ENCODE data around the gene NOL9.

NOL9 gene

DNA sequence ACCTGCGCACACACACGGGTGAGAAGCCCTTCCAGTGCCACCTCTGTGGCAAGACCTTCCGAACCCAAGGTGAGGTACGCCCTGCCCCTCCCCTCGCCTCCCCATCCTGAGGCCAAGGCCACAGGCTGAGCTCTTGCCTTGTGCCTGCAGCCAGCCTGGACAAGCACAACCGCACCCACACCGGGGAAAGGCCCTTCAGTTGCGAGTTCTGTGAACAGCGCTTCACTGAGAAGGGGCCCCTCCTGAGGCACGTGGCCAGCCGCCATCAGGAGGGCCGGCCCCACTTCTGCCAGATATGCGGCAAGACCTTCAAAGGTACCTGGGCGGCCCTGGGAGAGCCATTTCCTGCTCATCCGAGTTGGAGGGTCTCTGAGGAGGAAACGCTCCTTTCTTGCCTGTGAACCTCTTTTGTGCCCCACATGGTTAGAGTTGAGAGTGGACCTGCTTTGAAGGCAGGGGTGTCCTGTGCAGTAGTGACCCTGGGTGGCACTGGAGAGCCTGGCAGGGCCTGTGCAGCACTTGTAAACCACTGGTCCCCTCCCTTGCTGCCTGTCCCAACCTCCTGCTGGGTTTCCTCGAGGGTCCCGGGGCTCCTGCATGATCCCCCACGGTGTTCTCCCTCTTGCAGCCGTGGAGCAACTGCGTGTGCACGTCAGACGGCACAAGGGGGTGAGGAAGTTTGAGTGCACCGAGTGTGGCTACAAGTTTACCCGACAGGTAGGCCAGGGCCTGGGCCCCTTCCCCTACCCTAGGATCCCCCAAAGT, 34.0 kb upstream of the NOL9 start:
- Histone ChIP-seq H3K4me3 (ENCODE audit: low read length) (no peak overlapping the region), H3K27ac (ENCODE audit: low read depth, low read length) (no peak overlapping the region), H3K4me1 (ENCODE audit: insufficient read depth, low read length) (no peaks in the 10 kb centered on the region), H3K9me3 (ENCODE audit: insufficient read depth, low read depth, low read length) (no peaks in the 10 kb centered on the region), H3K36me3 (ENCODE audit: insufficient read depth, low read length) (peaks cover 53% of the 10 kb centered on the region), H3K9ac (ENCODE audit: low read depth, low read length) (no peak overlapping the region), H3K27me3 (ENCODE audit: insufficient read depth, low read length) (no peaks in the 10 kb centered on the region)
- 92% methylated on average over 25 of the region's 25 CpGs for WGBS

DNA sequence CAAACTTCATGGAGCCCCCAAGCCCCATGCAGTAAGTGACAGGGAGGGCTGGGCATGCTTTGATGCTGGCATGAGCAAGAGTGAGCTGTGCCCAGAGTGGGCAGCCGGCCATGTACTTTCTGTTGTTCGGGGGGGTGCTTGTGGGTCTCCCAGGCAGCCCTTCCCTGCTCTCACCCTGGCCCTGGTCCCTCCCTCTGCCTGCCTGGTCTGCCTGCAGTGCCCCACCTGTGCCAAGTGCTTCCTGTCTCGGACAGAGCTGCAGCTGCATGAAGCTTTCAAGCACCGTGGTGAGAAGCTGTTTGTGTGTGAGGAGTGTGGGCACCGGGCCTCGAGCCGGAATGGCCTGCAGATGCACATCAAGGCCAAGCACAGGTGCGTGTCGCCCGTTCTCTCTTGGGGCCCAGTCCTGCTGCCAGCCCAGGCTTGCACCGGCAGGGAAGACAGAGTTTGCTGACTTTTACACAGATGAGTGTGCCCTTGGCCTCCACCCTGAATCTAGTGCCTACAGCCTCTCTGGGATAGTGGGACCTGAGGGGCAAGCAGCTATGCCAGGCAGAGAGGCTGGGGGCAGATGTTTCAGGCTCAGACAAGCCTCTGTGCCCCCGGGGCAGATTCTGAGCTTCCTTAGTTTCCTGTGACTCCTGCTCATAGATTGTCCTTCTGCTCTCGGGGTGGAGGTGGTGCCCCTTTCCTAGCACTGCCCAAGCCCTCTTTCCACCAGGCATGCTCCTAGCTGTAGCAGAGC, 33.1 kb upstream of the NOL9 start:
- Histone ChIP-seq H3K9ac (ENCODE audit: low read depth, low read length) (no peak overlapping the region), H3K9me3 (ENCODE audit: insufficient read depth, low read depth, low read length) (no peaks in the 10 kb centered on the region), H3K4me3 (ENCODE audit: low read length) (no peak overlapping the region), H3K4me1 (ENCODE audit: insufficient read depth, low read length) (no peaks in the 10 kb centered on the region), H3K36me3 (ENCODE audit: insufficient read depth, low read length) (peaks cover 45% of the 10 kb centered on the region), H3K27ac (ENCODE audit: low read depth, low read length) (no peak overlapping the region), H3K27me3 (ENCODE audit: insufficient read depth, low read length) (no peaks in the 10 kb centered on the region)
- WGBS = 95% methylated on average over 13 of the region's 13 CpGs

DNA sequence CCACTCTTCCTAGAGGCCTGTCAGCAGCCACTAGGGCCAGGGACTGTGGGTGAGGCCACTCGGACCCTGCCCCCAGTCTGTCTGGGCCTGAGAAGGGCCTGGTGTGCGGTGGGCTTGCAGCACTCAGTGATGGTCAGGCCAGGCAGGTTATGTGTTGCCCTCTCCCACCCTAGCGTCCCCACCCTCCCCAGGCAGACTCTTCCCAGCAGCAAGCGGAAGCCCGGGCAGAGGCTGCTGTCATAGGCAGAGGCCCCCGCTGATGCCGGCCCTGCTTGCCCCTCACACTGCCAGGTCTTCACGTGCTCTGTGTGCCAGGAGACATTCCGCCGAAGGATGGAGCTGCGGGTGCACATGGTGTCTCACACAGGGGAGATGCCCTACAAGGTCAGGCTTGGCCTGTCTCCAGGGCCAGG, 32.1 kb upstream of the NOL9 start:
- H3K27ac ChIP-seq (ENCODE audit: low read depth, low read length) = no peak overlapping the region
- no peaks in the 10 kb centered on the region for H3K9me3 ChIP-seq (ENCODE audit: insufficient read depth, low read depth, low read length)
- H3K4me1 ChIP-seq (ENCODE audit: insufficient read depth, low read length) = no peaks in the 10 kb centered on the region
- no peak overlapping the region for H3K9ac ChIP-seq (ENCODE audit: low read depth, low read length)
- no peaks in the 10 kb centered on the region for H3K27me3 ChIP-seq (ENCODE audit: insufficient read depth, low read length)
- H3K36me3 ChIP-seq (ENCODE audit: insufficient read depth, low read length) = peaks cover 36% of the 10 kb centered on the region
- H3K4me3 ChIP-seq (ENCODE audit: low read length) = no peak overlapping the region
- WGBS = 91% methylated on average over 11 of the region's 11 CpGs

DNA sequence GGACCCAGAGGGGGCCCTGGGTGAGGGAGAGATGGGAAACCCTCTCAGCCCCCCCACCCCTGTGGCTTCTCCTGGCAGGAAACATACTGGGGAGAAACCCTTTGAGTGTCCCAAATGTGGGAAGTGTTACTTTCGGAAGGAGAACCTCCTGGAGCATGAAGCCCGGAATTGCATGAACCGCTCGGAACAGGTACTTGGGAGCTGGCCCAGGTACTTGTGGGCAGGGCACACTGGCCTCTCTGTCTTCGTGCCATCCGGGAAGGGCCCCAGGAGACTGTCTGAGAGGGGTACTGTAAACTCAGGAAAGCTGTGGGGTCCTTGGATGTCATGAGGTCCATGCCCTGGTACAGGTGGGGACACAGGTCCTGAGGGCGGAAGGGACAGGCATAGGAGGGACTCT, 31.5 kb upstream of the NOL9 start:
- Histone ChIP-seq H3K4me1 (ENCODE audit: insufficient read depth, low read length) (no peaks in the 10 kb centered on the region), H3K27ac (ENCODE audit: low read depth, low read length) (no peak overlapping the region), H3K36me3 (ENCODE audit: insufficient read depth, low read length) (peaks cover 31% of the 10 kb centered on the region), H3K27me3 (ENCODE audit: insufficient read depth, low read length) (no peaks in the 10 kb centered on the region), H3K9me3 (ENCODE audit: insufficient read depth, low read depth, low read length) (no peaks in the 10 kb centered on the region), H3K9ac (ENCODE audit: low read depth, low read length) (no peak overlapping the region), H3K4me3 (ENCODE audit: low read length) (no peak overlapping the region)
- 93% methylated on average over 7 of the region's 7 CpGs for WGBS

DNA sequence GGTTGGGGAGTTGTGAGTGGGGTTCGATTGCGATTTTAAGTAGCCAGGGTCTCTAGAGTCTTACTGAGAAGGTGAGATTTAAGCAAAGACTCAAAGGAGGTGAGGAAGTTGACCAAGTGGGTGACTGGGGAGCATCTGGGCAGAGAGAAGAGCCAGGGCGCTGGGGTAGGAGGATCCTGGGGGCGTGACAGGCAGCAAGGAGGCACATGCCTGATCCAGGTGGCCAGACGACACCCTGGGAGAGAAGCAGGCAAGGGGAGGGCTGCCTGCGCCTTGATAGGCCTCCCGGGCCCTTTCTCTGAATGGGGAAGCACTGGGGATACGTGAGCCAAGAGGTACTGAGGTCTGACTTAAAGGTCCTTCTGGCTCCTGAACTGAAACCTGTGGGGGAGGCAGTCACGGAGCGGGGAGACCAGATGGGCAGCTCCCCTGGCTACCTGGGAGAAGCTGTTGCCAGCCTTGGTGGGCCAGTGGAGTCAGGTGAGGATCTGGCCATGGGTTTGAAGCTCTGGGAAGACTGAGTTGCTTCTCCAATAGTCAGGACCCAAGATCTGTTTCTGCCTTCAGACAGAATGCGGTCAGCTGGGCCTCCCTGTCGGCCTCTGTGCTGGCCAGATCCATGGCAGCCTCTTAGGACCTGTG, 30.9 kb upstream of the NOL9 start:
- Histone ChIP-seq H3K9ac (ENCODE audit: low read depth, low read length) (no peak overlapping the region), H3K9me3 (ENCODE audit: insufficient read depth, low read depth, low read length) (no peaks in the 10 kb centered on the region), H3K27me3 (ENCODE audit: insufficient read depth, low read length) (no peaks in the 10 kb centered on the region), H3K4me3 (ENCODE audit: low read length) (no peak overlapping the region), H3K27ac (ENCODE audit: low read depth, low read length) (no peak overlapping the region), H3K4me1 (ENCODE audit: insufficient read depth, low read length) (no peaks in the 10 kb centered on the region), H3K36me3 (ENCODE audit: insufficient read depth, low read length) (peaks cover 24% of the 10 kb centered on the region)
- 86% methylated on average over 12 of the region's 12 CpGs for WGBS

DNA sequence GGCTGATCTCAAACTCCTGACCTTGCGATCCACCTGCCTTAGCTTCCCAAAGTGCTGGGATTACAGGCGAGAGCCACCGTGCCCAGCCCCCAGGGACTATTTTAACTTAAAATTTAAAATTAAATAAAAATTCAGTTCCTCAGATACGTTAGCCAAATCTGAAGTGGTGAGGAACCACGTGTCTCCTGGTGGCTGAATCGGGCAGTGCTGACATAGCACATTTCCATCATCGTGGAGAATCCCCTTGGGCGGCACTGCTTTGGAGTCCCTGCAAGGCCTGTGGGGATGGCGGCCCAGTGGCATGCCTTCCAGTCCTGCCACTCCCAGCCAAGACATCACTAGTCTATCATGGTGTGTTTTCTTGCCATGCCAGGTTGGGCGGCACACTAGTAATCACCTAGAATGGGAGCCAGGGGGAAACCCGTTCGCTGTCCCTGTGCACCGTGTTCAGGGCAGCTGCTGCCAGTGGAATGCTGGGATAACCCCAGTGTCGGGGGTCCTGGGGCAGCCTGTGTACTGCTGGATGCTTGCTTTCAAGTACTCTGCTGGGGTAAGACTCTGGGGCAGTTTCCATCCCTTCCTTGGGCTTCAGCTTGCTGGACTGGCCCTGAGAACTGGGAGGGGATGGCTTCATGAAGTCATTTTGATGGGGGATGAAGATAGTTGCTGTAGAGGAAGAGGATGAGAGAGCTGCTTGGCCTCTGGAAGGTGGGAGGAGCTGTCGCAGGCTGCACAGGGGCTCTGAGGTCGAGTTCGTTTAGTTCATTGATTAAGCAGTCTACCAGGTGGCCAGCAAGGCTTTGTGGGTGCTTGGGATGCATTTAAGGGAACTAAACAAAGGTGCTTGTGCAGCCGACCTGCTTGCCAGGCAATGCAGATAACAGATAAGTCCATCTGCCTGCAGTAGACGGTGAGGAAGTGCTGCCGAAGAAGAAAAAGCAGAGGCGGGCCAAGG, 30.1 kb upstream of the NOL9 start:
- no peaks in the 10 kb centered on the region for H3K27me3 ChIP-seq (ENCODE audit: insufficient read depth, low read length)
- no peak overlapping the region for H3K4me3 ChIP-seq (ENCODE audit: low read length)
- no peaks in the 10 kb centered on the region for H3K4me1 ChIP-seq (ENCODE audit: insufficient read depth, low read length)
- no peak overlapping the region for H3K27ac ChIP-seq (ENCODE audit: low read depth, low read length)
- WGBS = 90% methylated on average over 21 of the region's 21 CpGs
- H3K36me3 ChIP-seq (ENCODE audit: insufficient read depth, low read length) = peaks cover 16% of the 10 kb centered on the region
- H3K9ac ChIP-seq (ENCODE audit: low read depth, low read length) = no peak overlapping the region
- no peaks in the 10 kb centered on the region for H3K9me3 ChIP-seq (ENCODE audit: insufficient read depth, low read depth, low read length)

DNA sequence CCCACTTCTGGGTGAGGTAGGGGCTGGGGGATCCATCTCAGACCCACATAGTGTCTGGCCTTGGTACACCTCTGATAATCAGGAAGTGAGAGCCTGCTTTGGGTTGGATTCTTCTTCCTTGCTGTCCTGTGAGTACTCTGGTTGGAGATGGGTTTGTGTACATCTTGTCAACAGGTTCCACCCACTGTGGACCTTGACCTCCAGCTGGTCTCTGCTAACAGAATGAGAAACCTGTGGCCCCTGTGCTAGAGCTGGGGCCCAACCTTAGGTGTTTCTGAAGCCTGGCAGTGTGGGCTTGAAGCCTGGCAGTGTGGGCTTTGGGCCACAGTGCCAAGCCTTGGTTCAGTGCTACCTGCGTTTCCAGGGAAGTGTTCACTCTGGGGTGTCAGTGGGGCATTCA, 28.1 kb upstream of the NOL9 start:
- 93% methylated on average over 1 of the region's 1 CpG for WGBS
- no peaks in the 10 kb centered on the region for H3K27me3 ChIP-seq (ENCODE audit: insufficient read depth, low read length)
- H3K27ac ChIP-seq (ENCODE audit: low read depth, low read length) = no peak overlapping the region
- no peaks in the 10 kb centered on the region for H3K9me3 ChIP-seq (ENCODE audit: insufficient read depth, low read depth, low read length)
- peaks cover 5% of the 10 kb centered on the region; the same call in 1 of the 2 replicates for H3K4me1 ChIP-seq (ENCODE audit: insufficient read depth, low read length)
- H3K9ac ChIP-seq (ENCODE audit: low read depth, low read length) = no peak overlapping the region
- H3K36me3 ChIP-seq (ENCODE audit: insufficient read depth, low read length) = no peaks in the 10 kb centered on the region
- no peak overlapping the region for H3K4me3 ChIP-seq (ENCODE audit: low read length)

DNA sequence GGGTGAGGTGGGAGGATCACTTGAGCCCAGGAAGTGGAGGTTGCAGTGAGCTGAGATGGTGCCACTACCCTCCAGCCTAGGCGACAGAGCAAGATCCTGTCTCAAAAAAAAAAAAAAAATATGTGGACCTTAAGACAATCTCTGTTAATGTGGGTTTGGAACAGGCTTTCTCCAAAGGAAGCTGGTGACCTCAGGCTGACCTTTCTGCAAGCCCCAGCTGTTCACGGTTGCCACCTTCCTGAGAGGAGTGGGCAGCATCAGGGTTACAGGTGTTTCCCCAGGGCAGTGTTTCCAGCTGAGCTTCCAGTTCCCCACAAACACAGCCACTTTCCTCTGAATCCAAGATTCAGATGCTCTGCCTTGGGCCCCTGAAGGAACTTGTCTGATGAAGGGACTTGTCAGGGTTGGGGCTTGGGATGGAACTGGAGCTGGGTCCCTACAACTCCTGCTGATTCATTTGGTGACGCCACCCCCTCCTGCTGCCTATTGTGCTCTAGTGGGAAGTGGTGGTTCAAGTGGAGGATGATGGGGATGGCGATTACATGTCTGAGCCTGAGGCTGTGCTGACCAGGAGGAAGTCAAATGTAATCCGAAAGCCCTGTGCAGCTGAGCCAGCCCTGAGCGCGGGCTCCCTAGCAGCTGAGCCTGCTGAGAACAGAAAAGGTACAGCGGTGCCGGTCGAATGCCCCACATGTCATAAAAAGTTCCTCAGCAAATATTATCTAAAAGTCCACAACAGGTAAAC, 27.4 kb upstream of the NOL9 start:
- H3K9ac ChIP-seq (ENCODE audit: low read depth, low read length) = no peak overlapping the region
- H3K4me1 ChIP-seq (ENCODE audit: insufficient read depth, low read length) = peaks cover 5% of the 10 kb centered on the region; the same call in 1 of the 2 replicates
- WGBS = 95% methylated on average over 10 of the region's 10 CpGs
- H3K27ac ChIP-seq (ENCODE audit: low read depth, low read length) = no peak overlapping the region
- no peak overlapping the region for H3K4me3 ChIP-seq (ENCODE audit: low read length)
- no peaks in the 10 kb centered on the region for H3K36me3 ChIP-seq (ENCODE audit: insufficient read depth, low read length)
- H3K9me3 ChIP-seq (ENCODE audit: insufficient read depth, low read depth, low read length) = no peaks in the 10 kb centered on the region
- H3K27me3 ChIP-seq (ENCODE audit: insufficient read depth, low read length) = no peaks in the 10 kb centered on the region

DNA sequence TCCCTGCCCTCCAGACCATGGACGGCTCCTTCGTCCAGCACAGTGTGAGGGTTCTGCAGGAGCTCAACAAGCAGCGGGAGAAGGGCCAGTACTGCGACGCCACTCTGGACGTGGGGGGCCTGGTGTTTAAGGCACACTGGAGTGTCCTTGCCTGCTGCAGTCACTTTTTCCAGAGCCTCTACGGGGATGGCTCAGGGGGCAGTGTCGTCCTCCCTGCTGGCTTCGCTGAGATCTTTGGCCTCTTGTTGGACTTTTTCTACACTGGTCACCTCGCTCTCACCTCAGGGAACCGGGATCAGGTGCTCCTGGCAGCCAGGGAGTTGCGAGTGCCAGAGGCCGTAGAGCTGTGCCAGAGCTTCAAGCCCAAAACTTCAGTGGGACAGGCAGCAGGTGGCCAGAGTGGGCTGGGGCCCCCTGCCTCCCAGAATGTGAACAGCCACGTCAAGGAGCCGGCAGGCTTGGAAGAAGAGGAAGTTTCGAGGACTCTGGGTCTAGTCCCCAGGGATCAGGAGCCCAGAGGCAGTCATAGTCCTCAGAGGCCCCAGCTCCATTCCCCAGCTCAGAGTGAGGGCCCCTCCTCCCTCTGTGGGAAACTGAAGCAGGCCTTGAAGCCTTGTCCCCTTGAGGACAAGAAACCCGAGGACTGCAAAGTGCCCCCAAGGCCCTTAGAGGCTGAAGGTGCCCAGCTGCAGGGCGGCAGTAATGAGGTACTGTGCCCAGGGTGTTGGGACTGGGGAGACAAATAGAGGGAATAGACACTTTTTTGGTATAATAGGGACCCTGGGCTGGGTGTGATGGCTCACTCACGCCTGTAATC, 26.5 kb upstream of the NOL9 start:
- 52% methylated on average over 19 of the region's 19 CpGs for WGBS
- Histone ChIP-seq H3K9me3 (ENCODE audit: insufficient read depth, low read depth, low read length) (no peaks in the 10 kb centered on the region), H3K27ac (ENCODE audit: low read depth, low read length) (no peak overlapping the region)

More for the DNA sequence above, 26.5 kb upstream of the NOL9 start:
- no peaks in the 10 kb centered on the region for H3K36me3 ChIP-seq (ENCODE audit: insufficient read depth, low read length)
- H3K4me3 ChIP-seq (ENCODE audit: low read length) = peak overlapping the region; percentile 72
- no peaks in the 10 kb centered on the region for H3K27me3 ChIP-seq (ENCODE audit: insufficient read depth, low read length)
- H3K4me1 ChIP-seq (ENCODE audit: insufficient read depth, low read length) = peaks cover 5% of the 10 kb centered on the region; the same call in 1 of the 2 replicates
- peak overlapping the region; percentile 53 for H3K9ac ChIP-seq (ENCODE audit: low read depth, low read length)
